ENCODE data around the gene TAS2R50. TPM values are rescaled to one million over a fixed set of nuclear protein-coding genes. Genes with fewer than 3 reads are reported as not detected.

TAS2R50 gene
- total and polyA plus RNA-seq, 3 donors from 2014 or later = 2.8 to 4.8 TPM; not detected in 1

DNA sequence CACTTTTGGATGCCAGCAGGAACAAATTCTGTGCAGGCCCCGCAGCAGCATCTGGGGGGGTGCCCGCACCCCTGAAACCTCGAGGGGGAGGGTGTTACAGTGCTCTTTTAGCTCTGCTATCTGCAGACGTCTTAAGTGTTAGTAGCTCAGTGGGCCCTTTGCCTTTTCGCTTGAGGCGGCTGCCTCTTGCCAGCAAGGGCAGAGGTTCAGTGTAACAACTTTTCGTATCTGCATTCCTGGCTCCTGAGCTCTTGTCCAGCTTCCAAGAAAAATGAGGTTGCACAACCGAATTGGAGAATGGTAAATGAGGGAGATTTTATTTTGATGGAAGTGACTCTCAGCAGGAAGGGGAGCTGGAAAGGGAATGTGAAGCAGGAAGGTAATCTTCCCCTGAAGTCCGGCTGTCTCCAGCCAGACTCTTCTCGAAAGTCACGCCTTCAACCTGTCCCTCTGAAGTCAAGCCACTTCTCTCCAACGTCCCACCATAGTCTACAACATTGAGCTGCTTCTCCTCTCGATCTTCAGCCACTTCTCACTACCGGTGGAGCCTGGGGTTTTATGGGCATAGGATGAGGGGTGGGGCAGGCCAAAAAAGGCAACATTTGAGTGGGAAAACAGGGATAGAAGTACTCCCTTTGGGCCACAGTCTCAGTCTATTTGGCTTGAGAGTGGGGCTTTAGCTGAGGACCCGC is 17.8 kb downstream of the TAS2R50 start:
- intact Hi-C loops (cut with DNase I; ENCODE audit: low total_unique reads) = no loop called here
- no peaks in the 10 kb centered on the region for H3K9me3 ChIP-seq
- 46 to 48% methylated on average over 12 to 15 of the region's 15 CpGs for WGBS, 2 donors
- no peak for TF ChIP-seq CTCF (IDR thresholded peaks at IDR 0.05)
- TF ChIP-seq POLR2A (IDR thresholded peaks at IDR 0.05) = no peak
- H3K27me3 ChIP-seq = no peaks in the 10 kb centered on the region
- H3K27ac ChIP-seq = no peak overlapping the region
- no peak overlapping the region for H3K4me3 ChIP-seq
- peaks cover 9% of the 10 kb centered on the region for H3K4me1 ChIP-seq
- peak; percentile 44 for DNase-seq
- H3K36me3 ChIP-seq (ENCODE audit: low read depth, missing control alignments) = no peaks in the 10 kb centered on the region

GRCh38 chr12:10967409-10967808 is 19.3 kb downstream of the TAS2R50 start:
- TF ChIP-seq CTCF (IDR thresholded peaks at IDR 0.05) (no peak), POLR2A (IDR thresholded peaks at IDR 0.05) (no peak)
- H3K27ac ChIP-seq = no peak overlapping the region
- no peak overlapping the region for H3K4me3 ChIP-seq
- no peaks in the 10 kb centered on the region for H3K36me3 ChIP-seq (ENCODE audit: low read depth, missing control alignments)
- DNase-seq = no peak
- H3K27me3 ChIP-seq = no peaks in the 10 kb centered on the region
- intact Hi-C loops (cut with DNase I; ENCODE audit: low total_unique reads) = no loop called here
- WGBS, 2 donors = 52 to 59% methylated on average over 2 of the region's 2 CpGs
- no peaks in the 10 kb centered on the region for H3K9me3 ChIP-seq
- H3K4me1 ChIP-seq = peaks cover 9% of the 10 kb centered on the region

DNA sequence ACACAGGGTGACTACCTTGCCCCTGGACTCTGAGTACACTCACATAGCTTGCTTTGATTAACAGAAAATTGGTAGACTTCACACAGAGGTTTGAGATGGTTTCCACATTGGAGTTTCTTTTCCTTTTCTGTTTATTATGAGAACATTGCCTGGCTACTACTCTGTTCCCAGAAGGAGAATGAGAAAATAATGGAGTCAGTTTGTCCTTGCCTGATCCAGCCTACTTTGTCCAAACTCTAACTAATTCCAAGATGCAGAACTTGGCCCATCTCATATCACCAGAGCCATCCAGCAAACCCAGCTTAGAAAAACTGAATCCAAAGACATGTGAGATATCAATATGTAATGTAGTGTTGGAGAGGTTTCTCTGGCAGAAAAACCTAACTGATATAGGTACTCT is 20.4 kb downstream of the TAS2R50 start:
- Histone ChIP-seq H3K27me3 (no peaks in the 10 kb centered on the region), H3K4me3 (no peak overlapping the region), H3K36me3 (ENCODE audit: low read depth, missing control alignments) (no peaks in the 10 kb centered on the region), H3K27ac (no peak overlapping the region), H3K4me1 (peaks cover 9% of the 10 kb centered on the region), H3K9me3 (no peaks in the 10 kb centered on the region)
- intact Hi-C loops (cut with DNase I; ENCODE audit: low total_unique reads) = no loop called here
- TF ChIP-seq POLR2A (IDR thresholded peaks at IDR 0.05) (no peak), CTCF (IDR thresholded peaks at IDR 0.05) (no peak)
- no peak for DNase-seq

DNA sequence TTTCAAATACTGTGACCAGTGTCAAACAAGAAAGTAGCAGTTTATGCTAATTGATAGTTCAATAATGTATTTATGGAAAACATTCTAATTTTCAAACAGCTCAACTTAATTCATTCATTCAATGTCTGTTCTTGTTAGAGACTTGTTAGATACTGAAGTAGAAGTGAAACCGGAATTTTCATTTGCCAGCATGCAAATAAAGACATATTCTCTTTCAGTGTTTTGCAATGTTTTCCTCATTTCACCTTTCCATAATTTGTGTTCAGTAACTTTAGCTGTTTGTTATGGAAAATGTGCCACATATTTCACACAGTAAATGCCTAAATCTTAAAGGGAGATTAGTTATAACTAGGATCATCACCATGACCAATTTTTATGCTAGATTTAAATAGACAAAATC is 21.2 kb downstream of the TAS2R50 start:
- Histone ChIP-seq H3K4me3 (no peak overlapping the region), H3K9me3 (no peaks in the 10 kb centered on the region), H3K27ac (no peak overlapping the region), H3K36me3 (ENCODE audit: low read depth, missing control alignments) (no peaks in the 10 kb centered on the region), H3K4me1 (peaks cover 9% of the 10 kb centered on the region), H3K27me3 (no peaks in the 10 kb centered on the region)
- 84 to 89% methylated on average over 1 of the region's 1 CpG for WGBS, 2 donors
- no peak for TF ChIP-seq POLR2A (IDR thresholded peaks at IDR 0.05)
- no peak for TF ChIP-seq CTCF (IDR thresholded peaks at IDR 0.05)
- intact Hi-C loops (cut with DNase I; ENCODE audit: low total_unique reads) = no loop called here
- no peak for DNase-seq

DNA sequence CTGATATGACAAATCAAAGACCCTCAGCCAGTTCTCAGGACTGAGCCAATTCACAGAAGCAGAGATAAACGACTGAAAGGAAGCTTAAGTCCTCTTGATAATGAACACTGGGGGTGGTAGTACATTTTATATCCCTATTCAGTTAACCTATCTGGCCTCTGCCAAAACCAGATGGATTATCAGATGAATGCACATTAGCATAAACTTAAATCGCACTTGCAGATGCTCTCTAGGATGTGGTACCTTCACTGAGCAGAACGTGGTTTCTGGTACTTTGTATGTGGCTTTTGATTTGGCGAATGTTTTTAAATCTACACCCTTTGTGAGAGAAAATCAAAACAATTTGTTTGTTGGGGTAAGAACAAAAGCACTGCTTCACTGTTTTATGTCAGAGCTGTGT is 26.5 kb downstream of the TAS2R50 start:
- Histone ChIP-seq H3K9me3 (no peaks in the 10 kb centered on the region), H3K27ac (no peak overlapping the region), H3K27me3 (no peaks in the 10 kb centered on the region), H3K4me3 (no peak overlapping the region), H3K36me3 (ENCODE audit: low read depth, missing control alignments) (no peaks in the 10 kb centered on the region), H3K4me1 (no peaks in the 10 kb centered on the region)
- intact Hi-C loops (cut with DNase I; ENCODE audit: low total_unique reads) = no loop called here
- no peak for TF ChIP-seq POLR2A (IDR thresholded peaks at IDR 0.05)
- no peak for TF ChIP-seq CTCF (IDR thresholded peaks at IDR 0.05)
- DNase-seq = no peak
- 83 to 86% methylated on average over 4 of the region's 4 CpGs for WGBS, 2 donors
